Lung microvascular endothelial cell (primary cell): Measurements from ENCODE around the gene RIPOR1. TPM values are rescaled to one million over a fixed set of nuclear protein-coding genes. Genes with fewer than 3 reads are reported as not detected.
"Not testable (repeated sequence)": the region's sequence is repeated elsewhere in the genome, so short reads cannot be mapped to it uniquely, and the experiment has no call there.

ENCODE experiments used
- DNase-seq, 2 donors: peaks; one replicate each; pipeline versions ENCODE4 v3.0.0 to v3.0.0-alpha.2; 2010; ENCODE audit warnings: low read depth in 2 of 2
- total RNA-seq: library from RNA; depleted of rRNA; stranded (reverse); fragments of >200 nt; gene quantifications from 2 replicates; pipeline ENCODE4 v1.2.1, GENCODE V29; 2014

Gene RIPOR1, protein sequence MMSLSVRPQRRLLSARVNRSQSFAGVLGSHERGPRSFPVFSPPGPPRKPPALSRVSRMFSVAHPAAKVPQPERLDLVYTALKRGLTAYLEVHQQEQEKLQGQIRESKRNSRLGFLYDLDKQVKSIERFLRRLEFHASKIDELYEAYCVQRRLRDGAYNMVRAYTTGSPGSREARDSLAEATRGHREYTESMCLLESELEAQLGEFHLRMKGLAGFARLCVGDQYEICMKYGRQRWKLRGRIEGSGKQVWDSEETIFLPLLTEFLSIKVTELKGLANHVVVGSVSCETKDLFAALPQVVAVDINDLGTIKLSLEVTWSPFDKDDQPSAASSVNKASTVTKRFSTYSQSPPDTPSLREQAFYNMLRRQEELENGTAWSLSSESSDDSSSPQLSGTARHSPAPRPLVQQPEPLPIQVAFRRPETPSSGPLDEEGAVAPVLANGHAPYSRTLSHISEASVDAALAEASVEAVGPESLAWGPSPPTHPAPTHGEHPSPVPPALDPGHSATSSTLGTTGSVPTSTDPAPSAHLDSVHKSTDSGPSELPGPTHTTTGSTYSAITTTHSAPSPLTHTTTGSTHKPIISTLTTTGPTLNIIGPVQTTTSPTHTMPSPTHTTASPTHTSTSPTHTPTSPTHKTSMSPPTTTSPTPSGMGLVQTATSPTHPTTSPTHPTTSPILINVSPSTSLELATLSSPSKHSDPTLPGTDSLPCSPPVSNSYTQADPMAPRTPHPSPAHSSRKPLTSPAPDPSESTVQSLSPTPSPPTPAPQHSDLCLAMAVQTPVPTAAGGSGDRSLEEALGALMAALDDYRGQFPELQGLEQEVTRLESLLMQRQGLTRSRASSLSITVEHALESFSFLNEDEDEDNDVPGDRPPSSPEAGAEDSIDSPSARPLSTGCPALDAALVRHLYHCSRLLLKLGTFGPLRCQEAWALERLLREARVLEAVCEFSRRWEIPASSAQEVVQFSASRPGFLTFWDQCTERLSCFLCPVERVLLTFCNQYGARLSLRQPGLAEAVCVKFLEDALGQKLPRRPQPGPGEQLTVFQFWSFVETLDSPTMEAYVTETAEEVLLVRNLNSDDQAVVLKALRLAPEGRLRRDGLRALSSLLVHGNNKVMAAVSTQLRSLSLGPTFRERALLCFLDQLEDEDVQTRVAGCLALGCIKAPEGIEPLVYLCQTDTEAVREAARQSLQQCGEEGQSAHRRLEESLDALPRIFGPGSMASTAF
- total RNA-seq: 20.7 and 23.4 TPM in 2 replicates

DNA sequence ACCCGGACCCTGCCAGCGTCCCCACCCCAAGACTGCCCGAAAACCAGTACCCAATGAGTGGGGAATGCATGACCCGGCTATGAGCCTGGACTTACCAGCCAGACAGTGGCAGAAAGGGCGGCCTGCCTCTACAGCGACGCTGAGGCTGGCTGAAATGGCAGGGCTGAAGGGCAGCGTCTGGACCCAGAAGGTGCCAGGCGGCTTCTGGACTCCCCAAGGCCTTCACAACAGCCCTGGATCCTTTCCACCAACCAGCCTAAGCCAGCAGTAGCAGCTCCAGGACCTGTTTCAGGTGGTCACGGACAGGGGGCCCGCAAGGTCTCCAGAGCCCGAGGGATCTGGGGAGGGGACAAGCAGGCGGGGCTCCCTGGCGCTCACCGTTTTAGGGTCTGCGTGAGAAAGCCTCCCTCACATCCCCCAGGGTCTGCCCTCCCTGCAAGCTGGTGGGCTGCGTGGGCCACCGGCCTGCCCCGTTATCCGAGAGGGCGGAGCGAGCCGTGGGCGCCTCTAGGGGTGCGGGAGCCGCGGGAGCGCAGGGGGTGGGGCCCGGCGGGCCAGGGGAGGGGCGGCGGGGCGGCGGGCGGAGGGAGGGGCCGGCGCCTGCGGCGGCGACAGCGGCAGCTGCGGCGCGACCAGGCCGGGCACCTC, at the start of gene RIPOR1:
RIPOR1 (plus strand) TSS at position 608 of the 648 bp plus-strand sequence. CDS start 9,618 bp downstream, outside the sequence.
- peak; percentile 28 to 36 for DNase-seq

GRCh38 chr16:67480833-67481560, 47.6 kb upstream of the RIPOR1 start, which contains the start of gene ATP6V0D1:
Gene ATP6V0D1, minus strand, starts transcription at chr16:67481157. Its CDS starts 71 bp downstream, at chr16:67481086.
- peak; percentile 99 for DNase-seq

- DNase-seq: peak; percentile 62 to 77
Measured at GRCh38 chr16:67481561-67482232, 46.9 kb upstream of the RIPOR1 start.

GRCh38 chr16:67482233-67482924, 46.2 kb upstream of the RIPOR1 start:
- DNase-seq: no peak

- DNase-seq: no peak
Measured at GRCh38 chr16:67483150-67483549, 45.5 kb upstream of the RIPOR1 start, which contains the start of gene AGRP. Gene AGRP, minus strand, starts transcription at chr16:67483547. Its CDS starts 149 bp downstream, at chr16:67483398.

GRCh38 chr16:67483731-67484525, 44.7 kb upstream of the RIPOR1 start:
- no peak for DNase-seq

GRCh38 chr16:67486805-67487204, 41.8 kb upstream of the RIPOR1 start:
- DNase-seq: peak; percentile 72 to 80

- not testable (repeated sequence) for DNase-seq
Measured at GRCh38 chr16:67487561-67487960, 41.1 kb upstream of the RIPOR1 start.

DNA sequence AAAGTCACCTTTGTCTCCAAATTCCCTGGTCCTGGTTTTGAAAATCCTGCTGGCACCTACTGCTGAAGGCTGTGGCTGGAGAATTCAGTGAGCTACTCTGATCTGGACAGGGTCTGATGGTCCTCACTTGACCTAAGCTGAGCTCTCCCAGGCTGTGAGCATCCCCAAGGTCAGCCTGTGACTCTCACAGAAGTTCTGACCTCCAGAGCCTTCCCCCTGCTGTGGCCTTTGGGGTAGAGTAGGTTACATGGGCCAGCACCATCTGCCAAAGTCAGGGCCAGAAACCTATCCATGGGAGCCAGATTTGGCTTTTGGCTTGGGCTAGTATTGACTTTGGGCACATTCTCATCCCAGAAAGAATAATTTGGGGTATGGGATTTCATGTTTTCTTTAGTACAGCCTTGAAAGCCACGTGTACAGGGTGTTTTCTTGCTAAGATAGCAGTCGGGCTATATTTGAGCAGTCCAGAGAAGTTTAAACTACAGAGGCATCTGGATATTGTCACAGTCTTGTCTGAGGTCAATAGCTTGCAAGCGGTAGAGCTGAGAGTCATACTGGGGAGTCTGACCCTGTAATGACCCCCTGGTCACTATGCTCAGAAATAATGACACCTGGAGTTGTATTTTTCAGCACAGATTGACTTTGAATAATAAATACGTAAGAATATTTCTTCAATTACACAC, 39.1 kb upstream of the RIPOR1 start:
- no peak for DNase-seq

DNA sequence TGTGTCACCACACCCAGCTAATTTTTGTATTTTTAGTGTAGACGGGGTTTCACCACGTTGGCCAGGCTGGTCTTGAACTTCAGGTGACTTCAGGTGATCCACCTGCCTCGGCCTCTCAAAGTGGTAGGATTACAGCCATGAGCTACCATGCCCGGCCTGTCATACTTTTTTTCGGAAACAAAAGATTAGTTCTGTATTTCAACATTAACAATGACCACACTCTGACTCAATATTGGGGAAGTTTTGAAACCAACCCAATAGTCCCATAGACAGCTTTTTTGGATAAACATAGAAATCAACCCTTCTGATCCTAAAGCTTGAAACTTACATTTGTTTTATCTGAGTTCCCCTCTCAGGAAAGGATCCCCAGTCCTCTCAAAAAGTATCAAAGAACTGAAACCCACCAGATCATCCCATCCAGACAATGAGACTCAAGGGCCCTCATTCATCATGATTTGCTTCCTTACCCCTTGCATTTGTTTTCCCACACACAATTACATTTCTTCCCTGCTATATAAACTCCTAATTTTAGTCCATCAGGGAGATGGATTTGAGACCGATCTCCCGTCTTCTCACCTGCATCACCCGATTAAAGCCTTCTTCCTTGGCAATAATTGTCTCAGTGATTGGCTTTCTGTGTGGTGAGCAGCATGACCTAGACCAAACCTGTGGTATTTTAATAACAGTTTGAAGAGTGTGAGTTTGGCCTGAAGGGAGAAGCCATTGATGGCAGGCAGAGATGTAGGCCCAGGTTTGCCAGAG, 38.1 kb upstream of the RIPOR1 start:
- no peak for DNase-seq

GRCh38 chr16:67499106-67499505, 29.5 kb upstream of the RIPOR1 start:
- no peak for DNase-seq

- DNase-seq: peak; percentile 27 to 42
Measured at GRCh38 chr16:67504031-67505021, 24.3 kb upstream of the RIPOR1 start.

- DNase-seq: no peak
Measured at GRCh38 chr16:67506468-67506867, 22.2 kb upstream of the RIPOR1 start.

- DNase-seq: no peak
Measured at GRCh38 chr16:67509016-67509415, 19.6 kb upstream of the RIPOR1 start.

GRCh38 chr16:67513892-67514291, 14.7 kb upstream of the RIPOR1 start:
- not testable (repeated sequence) for DNase-seq
